Bronchial epithelial cell (primary cell): ENCODE results near the gene HOXC10. TPM values are rescaled to one million over a fixed set of nuclear protein-coding genes. Genes with fewer than 3 reads are reported as not detected.

Experiments
- DNase-seq: peaks from one replicate; pipeline ENCODE4 v3.0.0-alpha.2; 2010; ENCODE audit warnings: low read depth
- FAIRE-seq: peaks from 2 replicates; lab custom pipeline; 2011; peaks lifted over from hg19 to GRCh38; lab: Jason Lieb, UNC
- H3K27me3 ChIP-seq: 2 replicates; pipeline ENCODE4 v1.5.1; 2011; ENCODE audit warnings: low read length; ENCODE audit not compliant: control insufficient read depth, insufficient read depth
- H3K36me3 ChIP-seq: 2 replicates; pipeline ENCODE4 v1.5.1; 2011; ENCODE audit warnings: low read length; ENCODE audit not compliant: control insufficient read depth, insufficient read depth
- H3K4me3 ChIP-seq: 2 replicates; pipeline ENCODE4 v1.5.1; 2011; ENCODE audit warnings: mild to moderate bottlenecking, low read depth, low read length, control low read depth
- total RNA-seq: library from RNA; depleted of rRNA; stranded (reverse); fragments of >200 nt; gene quantifications from 2 replicates; pipeline ENCODE4 v1.2.1, GENCODE V29; 2014
- TF ChIP-seq, protein P1 (sequence below): IDR thresholded peaks from 2 replicates; pipeline ENCODE4 v1.5.1; 2011; ENCODE audit warnings: mild to moderate bottlenecking, moderate library complexity, low read length, control low read depth, inconsistent platforms; ENCODE audit not compliant: insufficient read depth, severe bottlenecking

The HOXC10 gene
- total RNA-seq, 1 donor from 2014 or later: not detected

DNA sequence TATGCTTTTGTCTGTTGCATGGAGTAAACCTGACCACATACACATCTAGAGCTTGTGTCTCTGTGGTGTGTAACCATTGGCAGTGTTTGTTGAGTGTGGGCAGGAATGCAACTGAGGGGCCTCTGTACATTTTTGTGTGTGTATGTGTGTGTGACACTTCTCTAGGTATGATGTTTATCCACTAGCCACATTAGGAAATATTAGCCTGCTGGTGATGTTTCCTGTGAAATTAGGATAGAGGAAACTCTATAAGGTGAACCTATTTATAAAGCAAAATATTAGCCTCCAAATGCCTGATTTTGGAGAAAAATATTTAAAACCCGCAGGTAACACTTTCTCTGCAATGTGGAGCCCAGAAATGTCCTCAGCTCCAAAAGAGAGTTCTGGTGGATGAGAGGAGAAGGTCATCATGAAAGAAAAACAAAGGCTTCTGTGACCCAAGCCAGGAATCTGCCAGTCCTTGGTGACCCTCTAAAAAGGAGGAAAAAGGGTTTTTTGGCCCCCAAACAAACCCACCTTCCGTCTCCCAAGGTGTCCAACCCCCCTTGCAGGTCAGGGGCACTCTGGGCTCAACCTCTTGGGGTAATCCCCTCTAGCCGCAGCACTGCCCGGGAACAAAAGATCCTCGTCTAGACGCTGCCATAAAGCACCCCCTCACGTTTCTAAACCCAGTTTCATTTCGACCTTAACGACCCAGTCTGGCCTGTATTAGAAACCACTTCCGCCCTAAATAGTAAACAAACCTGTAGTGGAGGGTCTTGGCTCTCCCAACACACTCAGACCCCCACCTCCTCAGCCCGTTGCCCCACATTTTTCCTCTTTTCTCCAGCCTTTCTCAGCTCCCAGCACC, 7.1 kb upstream of the HOXC10 start:
- DNase-seq: no peak
- no peaks in the 10 kb centered on the region for H3K36me3 ChIP-seq
- FAIRE-seq: no peak
- peaks cover 82% of the 10 kb centered on the region for H3K27me3 ChIP-seq
- no peak overlapping the region for H3K4me3 ChIP-seq
- TF ChIP-seq, protein P1, sequence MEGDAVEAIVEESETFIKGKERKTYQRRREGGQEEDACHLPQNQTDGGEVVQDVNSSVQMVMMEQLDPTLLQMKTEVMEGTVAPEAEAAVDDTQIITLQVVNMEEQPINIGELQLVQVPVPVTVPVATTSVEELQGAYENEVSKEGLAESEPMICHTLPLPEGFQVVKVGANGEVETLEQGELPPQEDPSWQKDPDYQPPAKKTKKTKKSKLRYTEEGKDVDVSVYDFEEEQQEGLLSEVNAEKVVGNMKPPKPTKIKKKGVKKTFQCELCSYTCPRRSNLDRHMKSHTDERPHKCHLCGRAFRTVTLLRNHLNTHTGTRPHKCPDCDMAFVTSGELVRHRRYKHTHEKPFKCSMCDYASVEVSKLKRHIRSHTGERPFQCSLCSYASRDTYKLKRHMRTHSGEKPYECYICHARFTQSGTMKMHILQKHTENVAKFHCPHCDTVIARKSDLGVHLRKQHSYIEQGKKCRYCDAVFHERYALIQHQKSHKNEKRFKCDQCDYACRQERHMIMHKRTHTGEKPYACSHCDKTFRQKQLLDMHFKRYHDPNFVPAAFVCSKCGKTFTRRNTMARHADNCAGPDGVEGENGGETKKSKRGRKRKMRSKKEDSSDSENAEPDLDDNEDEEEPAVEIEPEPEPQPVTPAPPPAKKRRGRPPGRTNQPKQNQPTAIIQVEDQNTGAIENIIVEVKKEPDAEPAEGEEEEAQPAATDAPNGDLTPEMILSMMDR: no peak

DNA sequence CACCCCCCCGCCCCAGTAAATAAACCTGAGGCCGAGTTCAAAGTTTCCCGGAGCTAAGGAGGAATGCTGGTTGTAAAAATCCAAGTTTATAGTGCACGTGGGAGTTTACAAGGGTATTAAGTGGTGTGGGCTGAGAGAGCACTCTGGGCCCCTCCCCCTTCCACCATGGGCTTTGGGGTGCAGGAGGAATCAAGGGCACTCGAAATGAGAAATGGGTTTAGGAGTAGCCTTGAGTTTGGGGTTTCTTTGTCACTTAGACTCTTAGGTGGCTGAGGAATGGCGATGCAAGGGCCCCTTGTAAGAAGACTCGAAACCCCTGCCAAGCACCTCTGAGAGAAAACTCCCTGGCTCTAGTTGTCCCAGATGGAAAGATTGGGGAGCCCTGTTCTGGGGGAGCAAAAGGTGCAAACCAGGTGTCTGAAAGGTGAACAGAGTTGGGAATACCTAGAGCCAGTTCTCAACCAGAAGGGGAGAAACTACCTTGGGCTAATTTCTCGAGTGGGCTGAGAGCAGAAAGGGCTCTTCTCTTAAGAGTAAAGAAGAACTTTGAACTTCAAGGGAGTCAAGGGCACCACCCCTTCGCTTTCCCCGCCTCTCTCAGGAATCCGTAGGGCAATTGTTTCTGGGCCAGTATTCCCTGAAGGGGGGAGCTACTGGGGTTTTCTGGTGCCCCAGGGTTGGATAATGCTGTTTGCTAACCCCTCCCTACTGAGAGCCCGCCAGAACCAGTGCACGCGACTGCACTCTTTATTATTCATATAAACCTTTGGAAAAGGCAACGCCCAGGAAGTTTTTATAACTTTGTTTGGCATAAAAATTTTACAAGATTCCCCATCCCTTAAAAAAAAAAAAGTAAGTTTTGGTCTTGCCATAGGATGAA, 6.2 kb upstream of the HOXC10 start:
- DNase-seq (no peak), FAIRE-seq (no peak)
- Histone ChIP-seq H3K4me3 (no peak overlapping the region), H3K36me3 (no peaks in the 10 kb centered on the region), H3K27me3 (peaks cover 81% of the 10 kb centered on the region)
- TF ChIP-seq, protein P1: no peak

DNA sequence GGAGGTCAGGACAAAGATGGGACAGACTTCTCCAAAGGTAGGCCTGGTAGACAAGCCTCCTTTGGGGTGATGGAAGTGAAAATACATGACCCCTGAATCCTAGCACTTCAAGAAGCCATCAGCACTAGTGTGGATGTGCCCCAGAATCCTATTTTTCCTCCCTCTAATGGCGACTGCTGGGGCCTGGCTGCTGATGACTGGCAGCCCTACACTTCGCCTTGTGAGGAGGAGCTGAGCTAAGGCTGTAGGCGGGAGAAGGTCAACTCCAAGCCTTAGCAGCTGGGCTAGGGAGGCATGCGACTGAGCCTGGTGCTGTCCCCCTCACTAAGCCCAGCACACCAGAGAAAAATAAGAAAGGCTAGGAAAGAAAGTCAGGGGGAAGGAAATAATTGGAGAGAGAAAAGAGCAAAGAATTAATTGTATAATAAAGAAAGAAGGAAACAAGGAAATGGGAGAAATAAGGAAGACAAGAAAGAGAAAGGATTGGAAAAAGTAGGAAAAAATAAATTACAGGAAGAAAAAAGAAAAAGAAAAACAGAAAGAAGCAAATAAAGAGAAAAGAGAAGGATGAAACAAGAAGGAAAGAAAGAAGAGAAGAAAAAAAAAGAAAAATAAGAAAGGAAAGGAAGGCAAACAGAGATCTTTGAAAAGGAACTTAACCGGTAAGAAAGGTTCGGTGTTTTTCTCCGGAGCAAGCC, 4.7 kb upstream of the HOXC10 start:
- no peak overlapping the region for H3K4me3 ChIP-seq

DNA sequence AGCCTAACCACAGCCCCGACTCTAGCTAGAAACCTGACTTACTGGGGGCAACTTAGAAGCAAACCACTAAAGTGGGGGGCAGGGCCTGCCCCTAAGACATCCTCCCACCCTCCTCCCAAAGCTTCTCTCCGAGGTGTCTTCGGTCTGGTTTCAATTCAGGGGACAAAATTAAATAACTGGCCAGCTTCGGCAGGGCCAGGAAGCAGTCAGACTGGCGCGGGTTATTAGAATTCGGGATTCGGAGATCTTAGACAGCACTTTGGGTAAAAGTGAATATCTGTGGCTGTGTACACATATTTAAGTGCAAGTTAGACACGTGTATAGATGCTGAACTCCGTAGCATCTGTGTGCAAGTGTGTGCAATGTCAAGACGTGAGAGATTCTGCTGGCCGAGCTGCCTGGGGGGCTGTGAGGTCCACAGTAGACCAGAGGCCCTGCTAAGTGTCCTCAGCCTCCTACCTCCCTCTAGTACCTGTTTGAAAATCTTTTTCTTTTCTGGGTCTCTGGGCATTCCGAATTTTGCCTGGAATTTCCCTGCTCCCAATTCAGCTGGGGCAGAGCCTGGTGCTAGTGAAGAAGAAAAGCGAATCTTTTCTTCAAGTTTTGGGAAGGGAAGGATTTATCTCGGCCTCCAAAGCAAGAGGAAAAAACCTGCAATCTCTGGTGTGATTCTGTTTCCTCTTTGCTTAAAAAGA, 4.0 kb upstream of the HOXC10 start:
- Histone ChIP-seq H3K36me3 (no peaks in the 10 kb centered on the region), H3K27me3 (peaks cover 84% of the 10 kb centered on the region), H3K4me3 (no peak overlapping the region)
- no peak for DNase-seq
- no peak for FAIRE-seq
- TF ChIP-seq, protein P1: no peak

More for the DNA sequence above, 4.7 kb upstream of the HOXC10 start:
- DNase-seq: no peak
- Histone ChIP-seq H3K36me3 (no peaks in the 10 kb centered on the region), H3K27me3 (peaks cover 84% of the 10 kb centered on the region)
- TF ChIP-seq, protein P1: no peak
- FAIRE-seq: no peak
